Cardiac muscle cell (in vitro differentiated cells and primary cell): ENCODE data around the gene CDX2. TPM values are rescaled to one million over a fixed set of nuclear protein-coding genes. Genes with fewer than 3 reads are reported as not detected.

Experiments
- DNase-seq, 2 donors: peaks; one replicate each; pipeline versions ENCODE4 v3.0.0 to v3.0.0-alpha.2; 2010 to 2017; ENCODE audit warnings: low read depth in 1 of 2, low spot score in 1 of 2
- H3K27ac ChIP-seq: fragments of 200-600 bp; sonication (generic); 2 replicates; pipeline ENCODE4 v1.5.1; 2016
- H3K27me3 ChIP-seq: fragments of 200-600 bp; sonication (generic); 2 replicates; pipeline ENCODE4 v1.6.0; 2016; ENCODE audit warnings: control low read depth
- H3K36me3 ChIP-seq: fragments of 200-600 bp; sonication (generic); 2 replicates; pipeline ENCODE4 v1.5.1; 2016; ENCODE audit warnings: control low read depth
- H3K4me1 ChIP-seq: fragments of 200-600 bp; sonication (generic); 2 replicates; pipeline ENCODE4 v1.8.1; 2017; ENCODE audit warnings: low read depth, mild to moderate bottlenecking, mixed run types
- H3K4me3 ChIP-seq: fragments of 200-600 bp; sonication (generic); 2 replicates; pipeline ENCODE4 v1.5.1; 2016; ENCODE audit warnings: mild to moderate bottlenecking
- H3K9me3 ChIP-seq: fragments of 200-600 bp; sonication (generic); 2 replicates; pipeline ENCODE4 v1.5.1; 2017; ENCODE audit warnings: low read depth, mild to moderate bottlenecking, control low read depth
- polyA plus RNA-seq: library from polyadenylated mRNA; unstranded; fragments of >200 nt; fragmentation: Nextera tagmentation; extraction: Ambion mirVana; gene quantifications from 2 replicates; pipeline ENCODE4 v1.2.1, GENCODE V29; 2016
- total RNA-seq: library from RNA; depleted of rRNA; stranded (reverse); fragments of >200 nt; gene quantifications from 2 replicates; pipeline ENCODE4 v1.2.3, GENCODE V29; 2016
- TF ChIP-seq, protein P1 (sequence below): IDR thresholded peaks from 2 replicates; pipeline ENCODE4 v1.5.1; 2012; ENCODE audit warnings: low read depth, mild to moderate bottlenecking, low read length

The CDX2 gene
- total and polyA plus RNA-seq, 2 experiments from 2014 or later, result not detected

- H3K27ac ChIP-seq, result no peak overlapping the region
- no peaks in the 10 kb centered on the region for H3K36me3 ChIP-seq
- H3K9me3 ChIP-seq, result no peaks in the 10 kb centered on the region
- TF ChIP-seq, protein P1, sequence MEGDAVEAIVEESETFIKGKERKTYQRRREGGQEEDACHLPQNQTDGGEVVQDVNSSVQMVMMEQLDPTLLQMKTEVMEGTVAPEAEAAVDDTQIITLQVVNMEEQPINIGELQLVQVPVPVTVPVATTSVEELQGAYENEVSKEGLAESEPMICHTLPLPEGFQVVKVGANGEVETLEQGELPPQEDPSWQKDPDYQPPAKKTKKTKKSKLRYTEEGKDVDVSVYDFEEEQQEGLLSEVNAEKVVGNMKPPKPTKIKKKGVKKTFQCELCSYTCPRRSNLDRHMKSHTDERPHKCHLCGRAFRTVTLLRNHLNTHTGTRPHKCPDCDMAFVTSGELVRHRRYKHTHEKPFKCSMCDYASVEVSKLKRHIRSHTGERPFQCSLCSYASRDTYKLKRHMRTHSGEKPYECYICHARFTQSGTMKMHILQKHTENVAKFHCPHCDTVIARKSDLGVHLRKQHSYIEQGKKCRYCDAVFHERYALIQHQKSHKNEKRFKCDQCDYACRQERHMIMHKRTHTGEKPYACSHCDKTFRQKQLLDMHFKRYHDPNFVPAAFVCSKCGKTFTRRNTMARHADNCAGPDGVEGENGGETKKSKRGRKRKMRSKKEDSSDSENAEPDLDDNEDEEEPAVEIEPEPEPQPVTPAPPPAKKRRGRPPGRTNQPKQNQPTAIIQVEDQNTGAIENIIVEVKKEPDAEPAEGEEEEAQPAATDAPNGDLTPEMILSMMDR, result no peak
- no peak for DNase-seq
- no peaks in the 10 kb centered on the region for H3K4me1 ChIP-seq
- no peak overlapping the region for H3K4me3 ChIP-seq
- peaks cover 69% of the 10 kb centered on the region for H3K27me3 ChIP-seq
Observed at GRCh38 chr13:27933118-27933517, 36.0 kb downstream of the CDX2 start.

- Histone ChIP-seq H3K27me3 (peaks cover 96% of the 10 kb centered on the region), H3K9me3 (no peaks in the 10 kb centered on the region), H3K4me1 (no peaks in the 10 kb centered on the region), H3K27ac (no peak overlapping the region), H3K4me3 (no peak overlapping the region), H3K36me3 (no peaks in the 10 kb centered on the region)
- DNase-seq, result no peak
- TF ChIP-seq, protein P1, result no peak
Observed at GRCh38 chr13:27929868-27930267, 39.2 kb downstream of the CDX2 start.

DNA sequence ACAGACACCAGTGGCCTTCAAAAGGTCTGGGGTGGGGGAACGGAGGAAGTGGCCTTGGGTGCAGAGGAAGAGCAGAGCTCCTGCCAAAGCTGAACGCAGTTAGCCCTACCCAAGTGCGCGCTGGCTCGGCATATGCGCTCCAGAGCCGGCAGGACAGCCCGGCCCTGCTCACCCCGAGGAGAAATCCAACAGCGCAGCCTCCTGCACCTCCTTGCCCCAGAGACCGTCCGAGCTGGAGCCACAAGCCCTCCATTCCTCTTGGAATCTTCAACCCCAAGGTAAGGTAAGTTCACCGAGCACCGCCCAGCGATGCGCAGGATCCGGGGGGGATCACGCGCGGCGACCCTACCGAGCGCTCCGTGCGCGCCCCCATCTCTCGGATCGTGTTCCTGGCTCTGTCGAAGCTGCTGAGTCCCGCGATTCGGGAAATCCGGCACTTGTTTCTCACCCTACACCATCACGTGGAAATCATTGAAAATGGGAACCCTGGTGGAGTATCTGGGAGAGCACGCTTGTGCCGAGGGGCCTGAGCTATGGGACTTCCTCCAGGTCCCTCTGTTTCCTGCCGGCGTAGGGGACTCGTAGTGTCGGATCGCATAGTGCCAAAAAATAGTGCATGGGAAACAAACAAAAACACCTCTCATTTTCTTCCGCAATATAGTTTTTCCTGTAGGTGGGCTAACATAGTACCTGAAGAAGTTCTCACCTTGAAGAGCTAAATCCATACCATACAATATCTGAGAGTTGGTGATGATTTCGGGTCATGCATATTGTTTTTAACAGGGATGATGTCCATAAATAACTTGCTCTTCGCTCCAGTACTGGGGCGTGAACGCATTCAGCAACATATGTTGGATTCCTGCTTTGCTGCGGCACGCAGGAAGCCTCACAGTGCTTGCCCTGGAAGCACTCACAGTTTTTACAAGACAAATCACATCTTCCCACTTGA lies 40.0 kb downstream of the CDX2 start:
- Histone ChIP-seq H3K4me1 (no peaks in the 10 kb centered on the region), H3K4me3 (no peak overlapping the region), H3K9me3 (no peaks in the 10 kb centered on the region), H3K36me3 (no peaks in the 10 kb centered on the region), H3K27ac (no peak overlapping the region), H3K27me3 (peaks cover 100% of the 10 kb centered on the region)
- TF ChIP-seq, protein P1, result no peak
- DNase-seq, result no peak

GRCh38 chr13:27928353-27928804 lies 40.7 kb downstream of the CDX2 start:
- H3K4me1 ChIP-seq, result no peaks in the 10 kb centered on the region
- TF ChIP-seq, protein P1, result no peak
- DNase-seq, result no peak
- H3K27me3 ChIP-seq, result peaks cover 100% of the 10 kb centered on the region
- H3K9me3 ChIP-seq, result no peaks in the 10 kb centered on the region
- H3K36me3 ChIP-seq, result no peaks in the 10 kb centered on the region
- H3K27ac ChIP-seq, result no peak overlapping the region
- H3K4me3 ChIP-seq, result no peak overlapping the region

DNA sequence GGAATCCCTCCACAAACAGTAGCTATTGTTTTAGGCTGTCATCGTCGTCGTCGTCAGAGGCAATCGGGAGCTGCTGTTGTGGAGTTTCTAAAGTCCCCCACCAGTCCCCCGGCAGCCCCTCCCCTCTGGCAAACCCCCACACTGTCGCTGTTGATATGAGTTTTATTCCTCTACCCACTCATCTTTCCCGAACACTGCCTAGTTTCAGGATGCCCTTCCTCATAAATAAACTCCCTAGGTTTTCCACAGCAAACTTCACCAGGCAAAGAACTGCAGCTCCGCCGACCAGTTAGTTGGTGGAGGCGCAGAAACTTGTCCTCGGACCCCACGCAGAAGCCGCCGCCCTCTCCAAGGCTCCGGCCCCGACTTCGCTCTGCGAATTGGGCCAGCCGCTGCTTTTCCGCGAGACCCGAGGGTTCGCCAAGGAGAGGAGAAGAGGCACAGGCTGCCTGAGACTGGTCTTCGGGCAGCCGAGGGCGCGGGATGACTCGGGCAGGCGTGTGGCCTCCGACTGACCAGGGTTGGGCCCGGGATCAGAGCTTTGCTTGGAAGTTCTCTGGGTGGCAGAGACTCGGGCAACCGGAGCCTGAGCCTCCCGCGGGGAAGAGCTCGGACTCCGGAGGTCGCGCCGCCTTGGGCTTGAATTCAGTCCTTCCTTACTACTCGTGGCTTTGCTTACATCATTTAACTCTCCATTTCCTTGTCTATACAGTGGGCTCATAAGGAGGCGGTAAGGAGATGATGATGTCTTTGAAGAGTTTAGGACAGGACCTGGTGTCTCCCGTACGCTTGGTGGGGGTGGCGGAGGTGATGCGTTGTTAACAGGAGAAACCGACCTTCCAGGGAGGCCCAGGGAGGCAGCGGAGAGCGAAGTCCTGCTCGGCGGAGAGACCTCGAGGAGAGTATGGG lies 41.4 kb downstream of the CDX2 start:
- no peak overlapping the region for H3K27ac ChIP-seq
- H3K4me3 ChIP-seq, result no peak overlapping the region
- no peak for DNase-seq

More for the DNA sequence above, 41.4 kb downstream of the CDX2 start:
- Histone ChIP-seq H3K9me3 (no peaks in the 10 kb centered on the region), H3K36me3 (no peaks in the 10 kb centered on the region), H3K4me1 (no peaks in the 10 kb centered on the region), H3K27me3 (peaks cover 100% of the 10 kb centered on the region)
- TF ChIP-seq, protein P1, result no peak
